H4 (cell line): ENCODE data around the gene TEDDM1. TPM values are rescaled to one million over a fixed set of nuclear protein-coding genes. Genes with fewer than 3 reads are reported as not detected.
A peak's percentile ranks its signal among the peaks of the same experiment; 100 is the strongest.
"Not testable (repeated sequence)": the region's sequence is repeated elsewhere in the genome, so short reads cannot be mapped to it uniquely, and the experiment has no call there.

Source experiments
- DNase-seq: peaks from one replicate; pipeline ENCODE4 v3.0.0-alpha.2; 2015; ENCODE audit warnings: low spot score
- total RNA-seq: library from RNA; depleted of rRNA; stranded (reverse); fragments of >200 nt; shearing (Covaris generic); gene quantifications from 2 replicates; pipeline ENCODE4 v1.2.3, GENCODE V29; 2014; rRNA removed

TEDDM1 gene, protein sequence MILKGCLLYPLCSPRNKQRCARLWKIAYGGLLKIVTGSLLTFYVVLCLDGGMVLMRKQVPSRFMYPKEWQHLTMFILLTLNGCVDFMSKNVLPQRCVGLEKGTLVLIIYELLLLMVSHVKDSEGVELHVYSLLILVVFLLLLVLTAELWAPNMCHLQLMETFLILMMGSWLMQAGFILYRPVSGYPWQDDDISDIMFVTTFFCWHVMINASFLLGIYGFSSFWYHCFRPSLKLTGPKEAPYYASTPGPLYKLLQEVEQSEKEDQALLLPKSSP
- total RNA-seq: not detected in 2 replicates

DNA sequence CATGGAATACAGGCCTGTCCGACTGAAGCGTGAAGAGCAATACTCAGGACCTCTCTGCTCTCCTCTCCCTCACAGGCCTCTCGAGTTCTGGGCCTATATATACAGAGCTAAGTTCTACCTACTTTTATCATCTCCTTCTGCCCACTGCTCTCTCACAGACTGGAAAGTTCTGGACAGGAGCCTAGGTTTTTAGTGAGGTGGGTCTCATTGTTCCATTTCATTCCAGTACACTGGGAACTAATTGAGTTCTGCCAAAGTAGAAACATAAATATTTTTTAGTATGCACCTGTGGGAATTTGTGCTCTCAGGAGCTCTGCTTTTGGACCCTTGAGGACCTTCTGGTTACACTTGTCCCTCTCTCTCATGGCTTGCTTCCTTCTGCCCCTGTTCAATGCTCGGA is at the start of gene TEDDM1:
Gene TEDDM1 (minus strand): TSS at position 101 of the 400 bp plus-strand sequence. CDS start 182 bp downstream, outside the sequence.
- DNase-seq: no peak

DNA sequence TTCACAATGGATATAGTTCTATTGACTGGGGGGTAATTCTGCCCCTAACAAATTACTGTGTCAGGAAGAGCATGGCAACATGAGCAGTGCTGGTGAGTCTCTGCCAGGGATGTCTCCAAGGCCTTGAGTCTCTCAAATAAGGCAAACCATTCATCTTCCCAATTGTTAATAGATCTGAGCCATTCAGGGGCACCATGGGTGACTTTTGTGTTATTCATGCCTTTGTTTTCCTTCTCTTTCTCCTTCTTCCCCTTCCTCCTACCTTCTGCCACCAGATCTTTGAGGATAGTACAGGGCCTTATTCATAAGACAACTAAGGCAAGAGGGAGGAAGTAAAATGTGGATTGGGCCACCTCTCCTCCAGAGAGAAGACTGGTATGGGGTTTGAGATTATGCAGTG is 49.6 kb upstream of the TEDDM1 start, which contains the start of gene RGSL1:
Gene RGSL1 (plus strand): TSS at position 60 of the 400 bp plus-strand sequence. CDS start 20 bp downstream, at position 80.
- DNase-seq: no peak

DNA sequence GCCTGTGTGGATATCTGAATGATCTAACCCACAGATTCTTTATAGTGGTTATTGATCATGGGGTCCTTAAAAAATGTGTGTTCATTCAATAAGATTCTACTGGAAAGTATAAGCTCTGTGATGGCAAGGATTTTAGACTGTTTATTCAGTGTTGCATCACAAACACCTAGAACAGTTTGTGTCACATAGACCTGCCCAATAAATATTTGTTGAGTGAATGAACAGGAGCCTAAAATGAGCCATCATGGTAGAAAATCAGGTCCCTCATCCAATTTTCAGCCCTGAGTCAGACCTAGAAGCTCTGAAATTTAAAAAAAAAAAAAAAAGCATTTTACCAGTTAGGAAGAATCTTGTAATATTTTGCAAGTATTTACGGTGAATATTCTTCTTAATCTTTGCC is 47.2 kb upstream of the TEDDM1 start:
- no peak for DNase-seq

DNA sequence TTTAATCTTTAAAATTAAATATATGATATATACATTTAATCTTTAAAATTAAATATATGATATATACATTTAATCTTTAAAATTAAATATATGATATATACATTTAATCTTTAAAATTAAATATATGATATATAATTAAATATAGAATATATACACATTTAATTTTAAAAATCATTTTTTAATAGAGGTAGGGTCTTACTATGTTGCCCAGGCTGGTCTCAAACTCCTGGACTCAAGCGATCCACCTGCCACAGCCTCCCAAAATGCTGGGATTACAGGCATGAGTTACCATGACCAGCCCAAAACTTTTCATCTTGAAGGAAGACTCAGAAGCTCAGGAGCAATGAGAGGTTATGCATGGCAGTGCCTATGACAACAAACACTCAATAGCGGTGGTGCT is 46.7 kb upstream of the TEDDM1 start:
- DNase-seq: not testable (repeated sequence)

- DNase-seq: peak; percentile 54
Measured at GRCh38 chr1:182446033-182446669, 45.7 kb upstream of the TEDDM1 start.

GRCh38 chr1:182444497-182444896 is 44.0 kb upstream of the TEDDM1 start:
- DNase-seq: no peak

DNA sequence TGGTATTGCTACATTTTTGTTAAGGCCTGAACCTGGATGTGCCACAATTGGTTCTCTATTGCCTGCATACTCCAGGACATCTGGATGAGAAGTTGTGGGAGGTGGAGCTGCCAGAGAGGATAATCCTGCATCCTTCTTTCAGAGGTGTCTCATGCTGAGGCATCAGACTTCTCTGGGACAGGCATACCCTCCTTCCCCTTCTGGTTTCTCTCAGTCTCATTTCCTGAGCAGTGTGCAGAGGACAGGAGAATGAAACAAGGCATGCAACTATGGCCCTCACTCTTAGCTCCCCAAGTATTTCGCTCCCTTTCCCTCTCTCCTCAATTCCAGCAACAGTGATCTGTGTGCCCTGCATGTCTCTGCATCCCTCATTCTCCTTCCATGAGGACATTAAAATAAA is 41.9 kb upstream of the TEDDM1 start:
- DNase-seq: no peak

DNA sequence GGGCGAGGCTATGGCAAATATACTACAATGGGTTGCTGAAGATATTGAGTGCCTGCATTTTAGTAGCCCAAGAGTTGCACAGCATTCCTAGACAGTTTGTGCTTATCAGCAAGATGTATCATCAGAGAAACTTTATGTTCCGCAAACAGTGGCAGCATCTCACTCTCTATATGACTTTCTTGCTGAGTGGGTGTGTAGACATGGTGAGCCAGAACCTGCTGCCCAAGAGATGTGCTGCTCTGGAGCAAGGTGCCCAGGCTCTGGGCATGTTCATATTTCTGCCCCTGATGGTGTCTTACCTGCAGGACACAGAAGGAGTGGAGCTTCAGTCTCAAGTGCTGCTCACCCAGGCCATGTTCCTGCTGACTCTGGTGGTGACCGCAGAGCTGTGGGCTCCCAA is 41.3 kb upstream of the TEDDM1 start:
- DNase-seq: no peak

GRCh38 chr1:182438326-182438725 is 37.9 kb upstream of the TEDDM1 start:
- no peak for DNase-seq

- no peak for DNase-seq
Measured at GRCh38 chr1:182433580-182433979, 33.1 kb upstream of the TEDDM1 start.

GRCh38 chr1:182431278-182431677 is 30.8 kb upstream of the TEDDM1 start:
- no peak for DNase-seq

DNA sequence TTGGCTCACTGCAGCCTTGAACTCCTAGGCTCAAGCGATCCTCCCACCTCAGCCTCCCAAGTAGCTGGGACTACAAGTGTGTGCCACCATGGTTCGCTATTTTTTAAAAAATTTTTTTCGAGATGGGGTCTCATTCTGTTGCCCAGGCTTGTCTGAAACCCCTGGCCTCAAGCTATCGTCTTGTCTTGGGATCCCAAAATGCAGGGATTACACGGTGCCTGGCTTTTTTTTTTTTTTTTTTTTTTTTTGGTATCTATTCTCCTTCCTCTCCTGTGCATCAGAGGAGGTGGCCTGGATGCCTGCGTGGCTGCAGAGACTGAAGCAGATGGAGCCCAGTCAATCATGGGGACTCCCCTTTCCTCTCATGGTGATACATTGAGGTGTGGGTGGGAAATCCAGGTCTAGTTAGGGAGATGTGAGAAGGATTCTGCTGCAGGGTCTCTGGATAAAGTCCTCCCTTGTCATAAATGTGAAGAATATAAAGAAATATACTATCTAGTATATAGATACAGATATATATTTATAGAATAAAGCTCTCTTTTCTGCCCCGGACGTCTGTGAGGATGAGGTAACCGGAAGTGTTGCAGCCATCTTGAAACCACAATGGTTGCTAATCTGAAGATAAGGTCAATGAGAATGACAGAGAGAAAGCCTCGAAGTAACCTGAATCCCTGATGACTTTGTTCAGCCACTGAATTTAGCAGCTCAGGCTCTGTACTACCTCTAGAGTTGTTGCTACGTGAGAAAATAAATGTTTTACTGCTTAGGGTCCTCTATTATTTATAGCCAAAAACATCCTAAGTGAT is 30.0 kb upstream of the TEDDM1 start:
- peak; percentile 52 for DNase-seq

DNA sequence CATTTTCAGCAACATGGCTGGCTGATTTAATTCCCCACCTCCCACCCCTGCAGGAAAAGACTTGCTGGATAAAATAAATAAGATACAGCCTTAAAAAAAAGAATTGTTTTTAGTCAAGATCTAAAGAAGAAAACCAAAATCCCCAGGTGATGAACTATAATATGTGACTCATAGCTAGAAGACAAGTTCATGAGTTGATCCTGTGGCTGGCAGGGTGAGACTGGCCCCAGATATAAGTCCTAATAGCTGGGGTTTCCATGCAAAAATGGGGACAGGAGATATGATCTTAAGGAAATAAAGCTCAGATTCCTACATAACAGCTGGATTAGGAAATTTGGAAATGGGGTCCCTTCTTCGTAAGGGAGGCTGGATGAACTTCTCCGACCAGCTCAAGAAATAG is 27.6 kb upstream of the TEDDM1 start:
- DNase-seq: no peak

- DNase-seq: no peak
Measured at GRCh38 chr1:182426442-182427430, 26.3 kb upstream of the TEDDM1 start.

DNA sequence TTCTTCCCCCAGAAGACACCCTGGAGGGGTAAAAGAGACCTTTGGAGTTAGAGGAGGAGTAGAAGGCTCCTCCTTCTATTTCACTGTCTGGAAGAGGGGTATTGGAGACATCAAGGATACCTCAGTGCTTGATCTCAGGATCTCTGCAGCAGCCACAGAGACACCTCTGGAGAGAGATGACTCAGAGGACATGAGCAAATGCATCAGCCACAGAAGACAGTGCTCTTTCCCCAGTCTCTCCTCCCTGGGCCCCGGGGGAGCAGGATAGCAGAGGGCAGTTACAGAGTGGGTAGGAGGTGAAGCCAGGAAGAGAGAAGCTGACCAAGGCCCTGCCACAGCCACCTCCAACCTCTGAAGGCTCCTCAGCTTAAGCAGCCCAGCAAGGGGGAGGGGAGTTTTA is 15.3 kb upstream of the TEDDM1 start:
- DNase-seq: no peak

GRCh38 chr1:182413969-182414368 is 13.5 kb upstream of the TEDDM1 start:
- DNase-seq: no peak

- DNase-seq: no peak
Measured at GRCh38 chr1:182413486-182413885, 13.0 kb upstream of the TEDDM1 start.

- no peak for DNase-seq
Measured at GRCh38 chr1:182410620-182411273, 10.3 kb upstream of the TEDDM1 start.

DNA sequence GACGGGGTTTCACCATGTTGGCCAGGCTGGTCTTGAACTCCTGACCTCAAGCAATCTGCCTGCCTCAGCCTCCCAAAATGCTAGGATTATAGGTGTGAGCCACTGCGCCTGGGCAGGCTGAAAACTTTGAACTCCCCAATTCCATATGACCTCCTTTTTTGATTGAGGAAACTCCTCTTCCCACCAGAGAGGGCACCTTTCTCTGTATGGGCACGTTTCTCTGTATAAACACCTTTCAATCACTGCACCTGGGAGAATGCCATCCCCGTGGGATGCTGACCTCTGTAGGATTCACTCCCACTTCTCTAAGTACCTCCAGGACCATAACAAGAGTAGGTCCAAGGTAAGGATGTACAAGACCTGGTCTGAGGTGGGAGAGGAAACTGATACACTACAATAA is 9.7 kb upstream of the TEDDM1 start:
- no peak for DNase-seq

GRCh38 chr1:182408435-182409075 is 8.1 kb upstream of the TEDDM1 start:
- no peak for DNase-seq
